ENCODE data around the gene UNC93B1. TPM values are rescaled to one million over a fixed set of nuclear protein-coding genes. Genes with fewer than 3 reads are reported as not detected.

Gene UNC93B1
- polyA plus RNA-seq, 4 donors, result 27.2 to 82.1 (median 41.4) TPM

DNA sequence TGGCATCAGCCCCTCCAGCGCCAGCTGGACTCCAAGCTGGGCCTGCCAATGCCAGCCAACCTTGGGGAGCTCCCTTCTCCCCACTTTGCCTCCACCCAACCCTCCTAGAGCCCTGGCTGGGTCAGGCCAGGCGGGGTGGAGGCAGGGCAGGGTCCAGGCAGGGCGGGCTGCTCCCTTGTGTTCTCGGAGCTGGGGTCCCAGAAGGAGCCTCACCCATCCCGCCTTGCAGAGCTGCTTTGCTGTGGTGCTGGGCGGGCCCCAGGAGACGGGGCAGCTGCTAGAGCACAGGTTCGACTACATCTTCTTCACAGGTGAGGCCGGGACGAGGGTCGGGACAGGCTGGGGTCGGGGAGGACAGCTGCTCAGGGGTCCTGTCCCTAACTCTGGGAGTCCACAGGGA lies 15.6 kb upstream of the UNC93B1 start:
- H3K27ac ChIP-seq (ENCODE audit: low read depth in 1 of 3, low read length in 2 of 3), result no peak overlapping the region
- H3K9me3 ChIP-seq (ENCODE audit: control insufficient read depth in 2 of 2, insufficient read depth in 1 of 2, low read depth in 1 of 2, low read length in 1 of 2), result no peaks in the 10 kb centered on the region
- H3K27me3 ChIP-seq (ENCODE audit: control insufficient read depth in 3 of 3, insufficient read depth in 3 of 3, low read length in 3 of 3), result no peaks in the 10 kb centered on the region
- FAIRE-seq (no peak), DNase-seq (no peak)
- H3K4me1 ChIP-seq (ENCODE audit: control insufficient read depth in 3 of 3, insufficient read depth in 2 of 3, low read depth in 1 of 3, low read length in 2 of 3), result peaks cover 0 to 16% (median 3%) of the 10 kb centered on the region in 3 donors
- no peak overlapping the region for H3K4me3 ChIP-seq (ENCODE audit: low read depth in 1 of 3, low read length in 3 of 3)
- 72 to 87% (median 79%) methylated on average over 12 of the region's 12 CpGs for WGBS, 3 donors
- H3K36me3 ChIP-seq (ENCODE audit: control insufficient read depth in 3 of 3, insufficient read depth in 2 of 3, low read depth in 1 of 3, low read length in 3 of 3), result peaks cover 0 to 42% (median 0%) of the 10 kb centered on the region in 3 donors

GRCh38 chr11:68018730-68019190 lies 14.9 kb upstream of the UNC93B1 start:
- no peak overlapping the region for H3K4me3 ChIP-seq (ENCODE audit: low read depth in 1 of 3, low read length in 3 of 3)
- H3K36me3 ChIP-seq (ENCODE audit: control insufficient read depth in 3 of 3, insufficient read depth in 2 of 3, low read depth in 1 of 3, low read length in 3 of 3), result peaks cover 0 to 39% (median 0%) of the 10 kb centered on the region in 3 donors
- WGBS, 3 donors, result 84 to 92% (median 91%) methylated on average over 17 to 18 of the region's 18 CpGs
- H3K27ac ChIP-seq (ENCODE audit: low read depth in 1 of 3, low read length in 2 of 3), result no peak overlapping the region
- no peaks in the 10 kb centered on the region for H3K9me3 ChIP-seq (ENCODE audit: control insufficient read depth in 2 of 2, insufficient read depth in 1 of 2, low read depth in 1 of 2, low read length in 1 of 2)
- no peak for FAIRE-seq
- no peak for DNase-seq
- no peaks in the 10 kb centered on the region for H3K27me3 ChIP-seq (ENCODE audit: control insufficient read depth in 3 of 3, insufficient read depth in 3 of 3, low read length in 3 of 3)
- H3K4me1 ChIP-seq (ENCODE audit: control insufficient read depth in 3 of 3, insufficient read depth in 2 of 3, low read depth in 1 of 3, low read length in 2 of 3), result peaks cover 0 to 21% (median 3%) of the 10 kb centered on the region in 3 donors

DNA sequence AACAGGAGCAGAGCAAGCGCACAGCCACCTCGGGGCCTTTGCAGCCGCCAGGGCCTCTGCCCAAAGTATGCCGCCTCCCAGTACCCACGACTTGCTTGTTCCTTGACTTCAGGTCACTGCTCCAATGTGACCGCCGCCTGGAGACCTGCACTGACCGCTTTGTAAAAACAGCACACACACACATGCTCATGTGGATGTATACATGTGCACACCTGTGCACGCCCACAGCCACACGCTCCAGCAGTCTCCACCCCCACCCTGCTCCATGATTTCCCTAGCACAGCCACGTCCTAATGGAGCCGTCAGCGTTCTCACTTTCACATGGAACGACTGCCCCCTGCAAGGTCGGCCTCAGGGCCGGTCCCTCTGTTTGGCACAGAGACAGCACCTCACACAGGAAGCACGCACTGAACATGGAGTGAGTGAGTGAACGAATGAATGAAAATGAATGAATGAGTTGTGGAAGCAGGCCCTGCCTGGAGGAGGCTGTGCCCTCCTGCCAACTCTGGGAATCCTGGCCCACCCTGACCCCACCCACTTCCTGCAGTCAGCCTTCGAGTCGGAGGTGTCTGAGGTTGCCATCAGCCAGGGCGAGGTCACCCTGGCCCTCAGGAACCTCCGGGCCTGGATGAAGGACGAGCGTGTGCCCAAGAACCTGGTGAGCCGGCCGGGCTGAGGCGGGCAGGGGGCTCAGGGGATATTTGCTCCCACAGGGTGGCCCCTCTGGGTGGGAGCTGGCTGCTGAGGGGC lies 14.3 kb upstream of the UNC93B1 start:
- DNase-seq (no peak), FAIRE-seq (no peak)
- Histone ChIP-seq H3K36me3 (ENCODE audit: control insufficient read depth in 3 of 3, insufficient read depth in 2 of 3, low read depth in 1 of 3, low read length in 3 of 3) (peaks cover 0 to 42% (median 0%) of the 10 kb centered on the region in 3 donors), H3K4me1 (ENCODE audit: control insufficient read depth in 3 of 3, insufficient read depth in 2 of 3, low read depth in 1 of 3, low read length in 2 of 3) (peaks cover 0 to 21% (median 3%) of the 10 kb centered on the region in 3 donors), H3K4me3 (ENCODE audit: low read depth in 1 of 3, low read length in 3 of 3) (no peak overlapping the region), H3K27me3 (ENCODE audit: control insufficient read depth in 3 of 3, insufficient read depth in 3 of 3, low read length in 3 of 3) (no peaks in the 10 kb centered on the region), H3K27ac (ENCODE audit: low read depth in 1 of 3, low read length in 2 of 3) (no peak overlapping the region), H3K9me3 (ENCODE audit: control insufficient read depth in 2 of 2, insufficient read depth in 1 of 2, low read depth in 1 of 2, low read length in 1 of 2) (no peaks in the 10 kb centered on the region)
- 76 to 86% (median 81%) methylated on average over 23 to 27 of the region's 27 CpGs for WGBS, 3 donors

DNA sequence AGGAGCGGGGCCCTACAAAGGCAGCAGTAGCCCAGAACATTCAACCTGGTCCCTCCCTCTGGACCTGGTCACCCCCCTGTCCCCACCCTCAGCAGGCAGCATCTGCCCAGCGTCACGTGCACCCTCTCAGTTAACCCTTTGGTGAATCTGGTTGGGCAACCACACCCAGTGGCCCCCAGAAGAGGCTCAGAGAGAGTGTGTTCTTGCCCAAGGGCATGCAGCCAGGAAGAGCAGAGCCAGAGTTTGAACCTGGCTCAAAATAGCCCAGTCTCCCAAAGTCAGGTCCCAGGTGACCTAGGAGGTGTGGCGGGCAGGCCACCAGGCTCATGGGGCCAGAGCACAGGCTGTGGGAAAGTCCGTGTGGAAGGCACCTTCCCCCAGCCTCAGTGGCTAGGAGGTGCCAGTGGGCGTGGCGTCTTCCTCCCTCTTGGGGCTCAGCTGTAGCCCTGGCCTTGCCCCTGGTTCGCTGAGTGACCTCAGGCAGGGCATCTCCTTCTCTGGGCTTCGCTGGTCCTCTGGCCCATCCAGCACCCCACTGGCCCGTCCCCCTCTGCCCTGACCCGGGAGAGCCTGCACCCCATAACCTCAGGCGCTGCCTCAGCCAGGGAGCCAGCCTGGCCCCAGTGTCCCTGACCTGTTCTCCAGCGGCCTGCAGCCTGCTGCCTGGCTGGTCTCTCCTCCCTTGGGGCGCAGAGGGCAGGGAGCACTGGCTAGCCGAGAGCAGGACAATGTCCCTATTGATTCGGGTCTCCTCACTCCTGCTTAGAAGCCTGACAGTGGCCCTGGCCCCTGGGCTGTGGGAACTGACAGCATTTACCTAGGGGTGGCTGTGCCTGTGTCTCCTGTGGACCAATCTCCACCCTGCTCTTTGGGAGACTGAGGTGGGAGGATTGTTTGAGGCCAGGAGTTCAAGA lies 13.3 kb upstream of the UNC93B1 start:
- WGBS, 3 donors, result 45 to 59% (median 55%) methylated on average over 15 to 16 of the region's 16 CpGs
- no peaks in the 10 kb centered on the region for H3K9me3 ChIP-seq (ENCODE audit: control insufficient read depth in 2 of 2, insufficient read depth in 1 of 2, low read depth in 1 of 2, low read length in 1 of 2)
- H3K4me1 ChIP-seq (ENCODE audit: control insufficient read depth in 3 of 3, insufficient read depth in 2 of 3, low read depth in 1 of 3, low read length in 2 of 3), result peaks cover 0 to 25% (median 3%) of the 10 kb centered on the region in 3 donors
- H3K27ac ChIP-seq (ENCODE audit: low read depth in 1 of 3, low read length in 2 of 3), result no peak overlapping the region
- no peak for FAIRE-seq
- DNase-seq, result peak in 1 of 2 donors; percentile 55
- H3K36me3 ChIP-seq (ENCODE audit: control insufficient read depth in 3 of 3, insufficient read depth in 2 of 3, low read depth in 1 of 3, low read length in 3 of 3), result peaks cover 0 to 38% (median 0%) of the 10 kb centered on the region in 3 donors
- H3K4me3 ChIP-seq (ENCODE audit: low read depth in 1 of 3, low read length in 3 of 3), result no peak overlapping the region
- no peaks in the 10 kb centered on the region for H3K27me3 ChIP-seq (ENCODE audit: control insufficient read depth in 3 of 3, insufficient read depth in 3 of 3, low read length in 3 of 3)

GRCh38 chr11:68016161-68016903 lies 12.4 kb upstream of the UNC93B1 start:
- WGBS, 3 donors, result 64 to 76% (median 66%) methylated on average over 13 of the region's 13 CpGs

DNA sequence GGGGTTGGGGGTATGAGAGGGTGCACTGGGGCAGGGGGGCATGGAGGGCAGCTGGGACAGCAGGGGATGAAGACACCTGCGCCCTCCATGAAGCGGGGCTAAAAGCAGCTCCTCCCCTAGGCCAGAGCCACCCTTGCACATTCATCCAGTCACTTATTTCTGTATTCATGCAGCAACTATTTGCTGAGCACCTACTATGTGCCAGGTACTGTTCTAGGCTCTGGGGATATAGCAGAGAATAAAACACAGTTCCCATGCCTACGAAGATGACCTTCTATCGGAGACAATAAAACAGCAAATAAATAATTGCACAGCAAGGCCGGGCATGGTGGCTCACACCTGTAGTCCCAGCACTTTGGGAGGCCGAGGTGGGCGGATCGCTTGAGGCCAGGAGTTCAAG lies 11.6 kb upstream of the UNC93B1 start:
- WGBS, 3 donors, result 93 to 94% (median 93%) methylated on average over 8 of the region's 8 CpGs
- FAIRE-seq (no peak), DNase-seq (no peak)
- Histone ChIP-seq H3K36me3 (ENCODE audit: control insufficient read depth in 3 of 3, insufficient read depth in 2 of 3, low read depth in 1 of 3, low read length in 3 of 3) (peaks cover 0 to 29% (median 0%) of the 10 kb centered on the region in 3 donors), H3K27ac (ENCODE audit: low read depth in 1 of 3, low read length in 2 of 3) (peak overlapping the region in 1 of 3 donors; percentile 46), H3K9me3 (ENCODE audit: control insufficient read depth in 2 of 2, insufficient read depth in 1 of 2, low read depth in 1 of 2, low read length in 1 of 2) (no peaks in the 10 kb centered on the region), H3K4me1 (ENCODE audit: control insufficient read depth in 3 of 3, insufficient read depth in 2 of 3, low read depth in 1 of 3, low read length in 2 of 3) (peaks cover 0 to 38% (median 3%) of the 10 kb centered on the region in 3 donors), H3K27me3 (ENCODE audit: control insufficient read depth in 3 of 3, insufficient read depth in 3 of 3, low read length in 3 of 3) (no peaks in the 10 kb centered on the region), H3K4me3 (ENCODE audit: low read depth in 1 of 3, low read length in 3 of 3) (no peak overlapping the region)

More at GRCh38 chr11:68016161-68016903, 12.4 kb upstream of the UNC93B1 start:
- no peak for FAIRE-seq
- Histone ChIP-seq H3K4me1 (ENCODE audit: control insufficient read depth in 3 of 3, insufficient read depth in 2 of 3, low read depth in 1 of 3, low read length in 2 of 3) (peaks cover 0 to 29% (median 3%) of the 10 kb centered on the region in 3 donors), H3K9me3 (ENCODE audit: control insufficient read depth in 2 of 2, insufficient read depth in 1 of 2, low read depth in 1 of 2, low read length in 1 of 2) (no peaks in the 10 kb centered on the region), H3K27me3 (ENCODE audit: control insufficient read depth in 3 of 3, insufficient read depth in 3 of 3, low read length in 3 of 3) (no peaks in the 10 kb centered on the region), H3K4me3 (ENCODE audit: low read depth in 1 of 3, low read length in 3 of 3) (no peak overlapping the region), H3K27ac (ENCODE audit: low read depth in 1 of 3, low read length in 2 of 3) (no peak overlapping the region), H3K36me3 (ENCODE audit: control insufficient read depth in 3 of 3, insufficient read depth in 2 of 3, low read depth in 1 of 3, low read length in 3 of 3) (peaks cover 0 to 30% (median 0%) of the 10 kb centered on the region in 3 donors)
- DNase-seq, result no peak

GRCh38 chr11:68014947-68015447 lies 11.1 kb upstream of the UNC93B1 start:
- H3K9me3 ChIP-seq (ENCODE audit: control insufficient read depth in 2 of 2, insufficient read depth in 1 of 2, low read depth in 1 of 2, low read length in 1 of 2), result no peaks in the 10 kb centered on the region
- H3K4me1 ChIP-seq (ENCODE audit: control insufficient read depth in 3 of 3, insufficient read depth in 2 of 3, low read depth in 1 of 3, low read length in 2 of 3), result peaks cover 0 to 42% (median 3%) of the 10 kb centered on the region in 3 donors
- FAIRE-seq, result no peak
- H3K27me3 ChIP-seq (ENCODE audit: control insufficient read depth in 3 of 3, insufficient read depth in 3 of 3, low read length in 3 of 3), result no peaks in the 10 kb centered on the region
- H3K4me3 ChIP-seq (ENCODE audit: low read depth in 1 of 3, low read length in 3 of 3), result no peak overlapping the region
- DNase-seq, result no peak
- WGBS, 3 donors, result 82 to 88% (median 87%) methylated on average over 15 to 19 of the region's 19 CpGs
- peak overlapping the region in 2 of 3 donors; percentile 46 to 89 for H3K27ac ChIP-seq (ENCODE audit: low read depth in 1 of 3, low read length in 2 of 3)
- H3K36me3 ChIP-seq (ENCODE audit: control insufficient read depth in 3 of 3, insufficient read depth in 2 of 3, low read depth in 1 of 3, low read length in 3 of 3), result peaks cover 0 to 29% (median 0%) of the 10 kb centered on the region in 3 donors
